GM12874 (cell line): ENCODE results near the gene CORO2B.

Experiments
- TF ChIP-seq, protein P1 (sequence below): IDR thresholded peaks from 2 replicates; pipeline ENCODE4 v1.5.1; 2011; ENCODE audit warnings: low read depth, mild to moderate bottlenecking, control low read depth, low read length, moderate library complexity; ENCODE audit not compliant: insufficient read depth

Gene CORO2B

DNA sequence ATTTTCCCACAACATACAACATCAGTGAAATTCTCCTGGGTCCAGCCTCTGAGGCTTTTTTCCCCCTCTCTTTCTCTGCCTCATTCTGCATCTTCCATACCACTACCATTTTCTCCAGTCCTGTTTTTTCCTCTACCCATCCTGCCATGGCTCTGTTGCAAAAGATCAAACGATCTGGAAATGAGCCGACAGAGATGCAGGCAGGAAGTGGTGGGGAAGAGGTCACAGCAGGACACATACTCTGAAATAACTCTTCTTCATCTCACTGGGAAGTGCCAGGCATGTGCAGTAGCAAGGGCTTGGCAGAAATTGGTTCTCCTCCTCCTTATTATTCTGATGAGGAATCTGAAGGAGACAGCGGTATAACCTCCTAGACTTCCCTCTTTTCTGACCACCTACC lies 114.3 kb downstream of the CORO2B start:
- TF ChIP-seq, protein P1, sequence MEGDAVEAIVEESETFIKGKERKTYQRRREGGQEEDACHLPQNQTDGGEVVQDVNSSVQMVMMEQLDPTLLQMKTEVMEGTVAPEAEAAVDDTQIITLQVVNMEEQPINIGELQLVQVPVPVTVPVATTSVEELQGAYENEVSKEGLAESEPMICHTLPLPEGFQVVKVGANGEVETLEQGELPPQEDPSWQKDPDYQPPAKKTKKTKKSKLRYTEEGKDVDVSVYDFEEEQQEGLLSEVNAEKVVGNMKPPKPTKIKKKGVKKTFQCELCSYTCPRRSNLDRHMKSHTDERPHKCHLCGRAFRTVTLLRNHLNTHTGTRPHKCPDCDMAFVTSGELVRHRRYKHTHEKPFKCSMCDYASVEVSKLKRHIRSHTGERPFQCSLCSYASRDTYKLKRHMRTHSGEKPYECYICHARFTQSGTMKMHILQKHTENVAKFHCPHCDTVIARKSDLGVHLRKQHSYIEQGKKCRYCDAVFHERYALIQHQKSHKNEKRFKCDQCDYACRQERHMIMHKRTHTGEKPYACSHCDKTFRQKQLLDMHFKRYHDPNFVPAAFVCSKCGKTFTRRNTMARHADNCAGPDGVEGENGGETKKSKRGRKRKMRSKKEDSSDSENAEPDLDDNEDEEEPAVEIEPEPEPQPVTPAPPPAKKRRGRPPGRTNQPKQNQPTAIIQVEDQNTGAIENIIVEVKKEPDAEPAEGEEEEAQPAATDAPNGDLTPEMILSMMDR, result no peak

GRCh38 chr15:68694111-68694510 lies 115.3 kb downstream of the CORO2B start:
- TF ChIP-seq, protein P1, result no peak

DNA sequence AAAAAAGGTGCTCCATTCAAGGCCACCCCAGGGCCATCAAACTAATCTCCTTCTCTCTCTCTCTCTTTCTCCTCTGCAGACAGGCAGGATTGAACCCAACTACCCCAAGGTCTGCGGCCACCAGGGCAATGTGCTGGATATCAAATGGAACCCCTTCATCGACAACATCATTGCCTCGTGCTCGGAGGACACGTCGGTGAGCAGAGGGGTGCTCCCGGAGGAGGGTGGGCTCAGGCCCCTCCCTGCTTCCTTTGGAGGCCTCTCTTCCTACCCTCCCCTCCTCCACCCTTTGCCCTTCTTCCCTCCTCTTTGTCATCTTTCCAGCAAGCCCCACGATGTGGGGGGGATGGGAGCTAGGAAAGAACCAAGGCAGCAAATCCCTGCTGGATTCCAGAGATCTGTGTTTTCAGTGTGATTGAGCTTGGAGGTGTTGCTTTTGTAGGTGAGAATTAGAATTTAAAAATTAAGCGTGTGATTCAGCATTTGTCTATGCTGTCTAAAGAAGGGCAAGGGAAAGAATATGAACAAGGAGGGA lies 116.3 kb downstream of the CORO2B start:
- TF ChIP-seq, protein P1, result no peak

DNA sequence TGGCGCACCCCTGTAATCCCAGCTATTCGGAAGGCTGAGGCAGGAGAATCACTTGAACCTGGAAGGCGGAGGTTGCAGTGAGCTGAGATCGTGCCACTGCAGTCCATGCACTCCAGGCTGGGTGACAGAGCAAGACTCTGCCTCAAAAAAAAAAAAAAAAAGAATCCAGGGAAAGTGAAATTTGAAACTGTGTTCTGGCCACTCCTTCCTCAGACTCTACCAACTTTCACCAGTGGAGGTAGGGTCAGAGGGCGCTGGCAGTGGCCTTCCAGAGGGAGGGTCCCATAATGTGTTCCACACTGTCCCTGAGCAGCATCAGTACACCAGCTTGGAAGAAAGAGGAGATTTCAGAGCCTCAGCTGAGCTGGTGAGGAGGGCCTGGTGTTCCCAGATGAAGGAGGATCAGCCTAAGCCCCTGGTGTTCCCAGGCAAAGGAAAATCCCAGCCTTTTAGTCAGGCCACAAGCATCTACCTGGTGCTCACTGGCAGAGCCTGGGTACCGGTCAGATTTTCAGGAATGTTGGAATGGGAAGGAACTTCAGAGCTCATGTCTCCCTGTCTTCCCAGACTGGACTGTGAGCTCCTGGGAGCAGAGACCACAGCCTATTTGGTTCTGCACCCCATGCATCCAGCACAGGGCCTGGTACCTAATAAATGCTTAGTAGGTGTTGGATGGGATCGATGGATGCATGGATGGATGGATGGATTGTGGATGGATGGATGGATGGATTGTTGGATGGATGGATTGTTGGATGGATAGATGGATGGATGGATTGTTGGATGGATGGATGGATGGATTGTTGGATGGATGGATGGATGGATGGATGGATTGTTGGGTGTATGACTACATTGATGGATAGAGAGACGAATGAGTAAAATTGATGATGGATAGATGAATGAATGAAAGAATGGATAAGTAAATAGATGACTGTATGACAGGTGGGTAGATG lies 117.9 kb downstream of the CORO2B start:
- TF ChIP-seq, protein P1, result no peak

DNA sequence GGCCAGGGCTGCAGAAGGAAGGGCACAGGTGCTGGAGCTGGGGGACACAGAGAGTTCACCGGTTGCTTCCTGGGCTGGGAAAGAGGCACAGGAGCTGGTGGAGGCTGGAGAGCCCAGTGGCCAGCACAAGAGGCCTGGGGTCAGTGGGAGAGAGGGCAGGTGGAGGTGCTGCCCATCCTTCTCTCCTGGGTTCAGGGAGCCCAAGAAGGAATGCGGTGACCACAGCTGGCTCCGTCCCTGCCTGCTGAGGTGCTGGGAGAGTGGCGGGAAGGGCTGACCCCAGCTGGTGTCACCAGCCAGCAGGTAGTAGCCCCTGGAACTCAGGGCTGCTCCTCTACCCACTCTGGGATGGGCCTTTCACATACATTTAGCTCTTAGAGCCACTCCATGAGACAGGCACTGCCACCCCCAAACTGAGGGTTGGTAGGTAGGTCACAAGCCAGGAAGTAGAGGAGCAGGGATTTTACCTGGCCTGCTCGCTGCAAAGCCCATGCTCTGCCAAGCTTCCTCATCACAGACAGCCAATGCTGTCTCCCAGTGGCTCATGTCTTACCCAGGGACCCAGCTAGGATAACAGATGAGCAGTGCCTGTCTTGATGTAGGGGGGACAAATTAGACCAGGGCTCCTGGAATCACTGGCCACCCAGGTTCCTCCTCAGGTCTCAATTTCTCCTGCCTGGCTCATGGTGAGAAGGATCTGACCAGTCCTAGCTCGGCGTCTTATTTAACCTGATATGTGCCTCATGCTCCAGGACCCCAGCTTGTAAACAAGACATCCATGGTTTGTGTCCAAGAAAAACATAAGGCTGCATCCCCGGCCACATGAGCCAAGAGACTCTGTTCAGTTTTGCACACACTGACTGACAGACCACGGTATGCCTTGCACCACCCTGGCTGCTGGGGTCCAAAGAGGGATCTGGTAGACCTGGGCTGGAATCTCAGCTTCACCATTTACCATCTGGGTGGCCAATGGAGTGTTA lies 119.2 kb downstream of the CORO2B start:
- TF ChIP-seq, protein P1, result no peak

DNA sequence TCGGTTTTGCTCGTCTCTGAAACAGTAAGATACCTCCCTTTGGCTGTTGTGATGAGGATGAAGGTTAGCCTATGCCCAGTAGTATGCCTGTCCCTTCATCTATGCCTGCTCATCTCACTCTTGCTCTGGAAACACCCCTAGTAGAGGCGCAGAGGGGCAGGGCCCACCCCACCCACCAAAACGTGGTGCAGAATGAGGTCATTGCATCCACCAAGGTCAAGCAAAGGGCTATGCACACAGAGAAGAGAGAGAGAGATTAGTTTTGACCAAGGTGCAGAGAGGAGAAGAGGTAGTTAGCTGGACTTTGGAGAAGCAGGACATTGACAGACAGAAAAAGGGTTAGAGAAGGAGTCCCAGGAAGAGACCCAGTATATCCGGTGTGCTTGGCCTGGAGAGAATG lies 119.9 kb downstream of the CORO2B start:
- TF ChIP-seq, protein P1, result no peak

DNA sequence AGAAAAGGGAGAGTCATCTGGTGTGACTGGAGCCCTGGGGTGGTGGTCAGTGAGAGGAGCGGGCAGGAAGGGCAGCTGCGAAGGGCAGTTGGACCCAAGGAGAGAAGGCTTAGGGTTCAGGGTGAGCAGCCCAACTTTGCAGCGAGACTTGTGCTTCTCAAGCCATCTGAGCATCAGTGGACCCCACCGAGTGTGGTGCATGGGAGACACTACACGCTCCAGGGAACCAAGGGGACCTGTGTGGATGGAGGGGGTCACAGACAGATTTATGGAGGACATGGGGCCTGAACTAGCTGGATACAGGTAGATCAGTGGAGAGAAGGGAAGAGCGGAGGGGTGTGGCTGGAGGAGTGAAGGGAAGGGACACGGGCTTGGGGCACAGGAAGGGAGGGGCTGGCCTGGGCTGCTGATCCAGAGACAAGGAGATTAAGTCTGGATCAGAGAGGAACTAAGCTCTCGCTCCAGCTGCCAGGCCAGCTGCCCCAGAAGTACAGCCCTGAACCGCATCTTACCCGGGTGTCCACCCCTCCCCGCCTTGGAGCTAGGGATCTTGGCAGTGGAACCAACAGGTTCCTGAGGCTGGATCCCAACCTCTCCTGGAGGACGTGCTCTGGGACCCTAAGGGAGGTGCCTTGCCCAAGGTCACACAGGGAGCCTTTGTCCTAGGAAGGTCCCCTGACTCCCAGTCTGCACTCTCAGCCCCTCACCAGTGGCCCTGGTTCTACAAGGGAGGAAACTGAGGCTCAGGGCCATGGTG lies 120.5 kb downstream of the CORO2B start:
- TF ChIP-seq, protein P1, result no peak
